G401.6 (cell line): ENCODE data around the gene TTLL12.
A peak's percentile ranks its signal among the peaks of the same experiment; 100 is the strongest.

Source experiments
- FAIRE-seq: peaks from 2 replicates; lab custom pipeline; 2012; peaks lifted over from hg19 to GRCh38; lab: Jason Lieb, UNC

TTLL12 gene

GRCh38 chr22:43126501-43127165, 60.3 kb downstream of the TTLL12 start:
- peak; percentile 69 for FAIRE-seq

GRCh38 chr22:43118953-43119458, 67.9 kb downstream of the TTLL12 start:
- FAIRE-seq = no peak

- FAIRE-seq = no peak
Measured at GRCh38 chr22:43118024-43118849, 68.7 kb downstream of the TTLL12 start.

- no peak for FAIRE-seq
Measured at GRCh38 chr22:43116932-43117331, 70.0 kb downstream of the TTLL12 start.
